Cardiac fibroblast (primary cell): ENCODE data around the gene PITPNM2.
A peak's percentile ranks its signal among the peaks of the same experiment; 100 is the strongest.

Experiments
- DNase-seq, 2 donors: peaks; one replicate each; pipeline versions ENCODE4 v3.0.0 to v3.0.0-alpha.2; 2010; ENCODE audit warnings: low read depth in 2 of 2
- H3K4me3 ChIP-seq, 2 donors: replicated peaks in 1 of 2; 1 replicate in 1 of 2; 2 replicates in 1 of 2; pipeline ENCODE4 v1.5.1; 2011; ENCODE audit warnings: low read depth in 2 of 2, low read length in 2 of 2, mild to moderate bottlenecking in 2 of 2, moderate library complexity in 1 of 2
- CTCF ChIP-seq: IDR thresholded peaks from one replicate; pipeline ENCODE4 v1.5.1; 2011; ENCODE audit warnings: low read depth, mild to moderate bottlenecking, low read length, inconsistent platforms

The PITPNM2 gene

GRCh38 chr12:123167329-123167728, 16.4 kb upstream of the PITPNM2 start:
- DNase-seq = no peak
- no peak for TF ChIP-seq CTCF
- H3K4me3 ChIP-seq = no peak overlapping the region

GRCh38 chr12:123165537-123165936, 14.6 kb upstream of the PITPNM2 start:
- TF ChIP-seq CTCF = no peak

GRCh38 chr12:123164710-123165261, 13.9 kb upstream of the PITPNM2 start:
- no peak for TF ChIP-seq CTCF
- DNase-seq = no peak
- H3K4me3 ChIP-seq = no peak overlapping the region

More at GRCh38 chr12:123165537-123165936, 14.6 kb upstream of the PITPNM2 start:
- no peak for DNase-seq
- H3K4me3 ChIP-seq = no peak overlapping the region

- DNase-seq = no peak
These were observed 13.3 kb upstream of the PITPNM2 start for GRCh38 chr12:123164222-123164621.

GRCh38 chr12:123163227-123163626, 12.3 kb upstream of the PITPNM2 start:
- H3K4me3 ChIP-seq = no peak overlapping the region

More at GRCh38 chr12:123164222-123164621, 13.3 kb upstream of the PITPNM2 start:
- TF ChIP-seq CTCF = no peak
- H3K4me3 ChIP-seq = no peak overlapping the region

GRCh38 chr12:123160801-123161487, 10.1 kb upstream of the PITPNM2 start:
- peak; percentile 25 to 54 for DNase-seq
- TF ChIP-seq CTCF = no peak
- H3K4me3 ChIP-seq = no peak overlapping the region

More at GRCh38 chr12:123163227-123163626, 12.3 kb upstream of the PITPNM2 start:
- TF ChIP-seq CTCF = no peak
- no peak for DNase-seq
